HEK293T (cell line): Measurements from ENCODE around the gene MAP3K10.

ENCODE experiments used
- CTCF ChIA-PET: fragments of 350-600 bp; formaldehyde crosslinking; extraction: SDS; loops from one replicate; lab custom pipeline; 2021; ENCODE audit warnings: antibody characterized with exemption, inconsistent platforms; lab: Yijun Ruan, JAX
- POLR2A ChIA-PET: fragments of 350-600 bp; formaldehyde crosslinking; extraction: SDS; loops from one replicate; lab custom pipeline; 2020; ENCODE audit warnings: antibody characterized with exemption, inconsistent platforms; lab: Yijun Ruan, JAX
- DNase-seq: peaks from one replicate; pipeline ENCODE4 v3.0.0; 2012; ENCODE audit warnings: mixed read lengths; ENCODE audit errors: extremely low spot score
- ARNT ChIP-seq: fragments of 450-650 bp; IDR thresholded peaks from 2 replicates; pipeline ENCODE4 v1.6.1; 2017; ENCODE audit warnings: mild to moderate bottlenecking
- BHLHE40 ChIP-seq: fragments of 450-650 bp; IDR thresholded peaks from 2 replicates; pipeline ENCODE4 v1.6.1; 2016; ENCODE audit warnings: mild to moderate bottlenecking, moderate library complexity, borderline replicate concordance
- CTBP1 ChIP-seq: fragments of 450-650 bp; IDR thresholded peaks from 2 replicates; pipeline ENCODE4 v1.6.1; 2016; ENCODE audit warnings: borderline replicate concordance
- ELF4 ChIP-seq: fragments of 450-650 bp; IDR thresholded peaks from 2 replicates; pipeline ENCODE4 v1.6.1; 2017; ENCODE audit warnings: antibody characterized with exemption
- FOXA1 ChIP-seq: fragments of 450-650 bp; IDR thresholded peaks from 2 replicates; pipeline ENCODE4 v1.6.1; 2016; ENCODE audit warnings: mild to moderate bottlenecking
- FOXK2 ChIP-seq: fragments of 450-650 bp; IDR thresholded peaks from 2 replicates; pipeline ENCODE4 v1.6.1; 2016; ENCODE audit warnings: mild to moderate bottlenecking
- FOXM1 ChIP-seq: fragments of 450-650 bp; IDR thresholded peaks from 2 replicates; pipeline ENCODE4 v1.6.1; 2017; ENCODE audit warnings: mild to moderate bottlenecking, borderline replicate concordance
- HDGF ChIP-seq: fragments of 450-650 bp; IDR thresholded peaks from 2 replicates; pipeline ENCODE4 v1.6.1; 2017; ENCODE audit warnings: antibody characterized with exemption, borderline replicate concordance
- L3MBTL2 ChIP-seq: fragments of 450-650 bp; conservative IDR thresholded peaks from 2 replicates; pipeline ENCODE4 v1.6.1; 2016; ENCODE audit warnings: mild to moderate bottlenecking
- LEF1 ChIP-seq: fragments of 450-650 bp; IDR thresholded peaks from 2 replicates; pipeline ENCODE4 v1.6.1; 2017; ENCODE audit warnings: mild to moderate bottlenecking, borderline replicate concordance
- NFRKB ChIP-seq: fragments of 450-650 bp; IDR thresholded peaks from 2 replicates; pipeline ENCODE4 v1.6.1; 2016; ENCODE audit warnings: mild to moderate bottlenecking, moderate library complexity
- SP1 ChIP-seq: fragments of 450-650 bp; IDR thresholded peaks from 2 replicates; pipeline ENCODE4 v1.6.1; 2017
- SUZ12 ChIP-seq: fragments of 450-650 bp; IDR thresholded peaks from 2 replicates; pipeline ENCODE4 v1.6.1; 2016; ENCODE audit warnings: mild to moderate bottlenecking
- TARDBP ChIP-seq: fragments of 450-650 bp; IDR thresholded peaks from 2 replicates; pipeline ENCODE4 v1.6.1; 2016
- ZNF384 ChIP-seq: fragments of 450-650 bp; IDR thresholded peaks from 2 replicates; pipeline ENCODE4 v1.6.1; 2016
- TF ChIP-seq, protein P1 (sequence below): fragments of 450-650 bp; IDR thresholded peaks from 2 replicates; pipeline ENCODE4 v1.6.1; 2016

MAP3K10 gene

DNA sequence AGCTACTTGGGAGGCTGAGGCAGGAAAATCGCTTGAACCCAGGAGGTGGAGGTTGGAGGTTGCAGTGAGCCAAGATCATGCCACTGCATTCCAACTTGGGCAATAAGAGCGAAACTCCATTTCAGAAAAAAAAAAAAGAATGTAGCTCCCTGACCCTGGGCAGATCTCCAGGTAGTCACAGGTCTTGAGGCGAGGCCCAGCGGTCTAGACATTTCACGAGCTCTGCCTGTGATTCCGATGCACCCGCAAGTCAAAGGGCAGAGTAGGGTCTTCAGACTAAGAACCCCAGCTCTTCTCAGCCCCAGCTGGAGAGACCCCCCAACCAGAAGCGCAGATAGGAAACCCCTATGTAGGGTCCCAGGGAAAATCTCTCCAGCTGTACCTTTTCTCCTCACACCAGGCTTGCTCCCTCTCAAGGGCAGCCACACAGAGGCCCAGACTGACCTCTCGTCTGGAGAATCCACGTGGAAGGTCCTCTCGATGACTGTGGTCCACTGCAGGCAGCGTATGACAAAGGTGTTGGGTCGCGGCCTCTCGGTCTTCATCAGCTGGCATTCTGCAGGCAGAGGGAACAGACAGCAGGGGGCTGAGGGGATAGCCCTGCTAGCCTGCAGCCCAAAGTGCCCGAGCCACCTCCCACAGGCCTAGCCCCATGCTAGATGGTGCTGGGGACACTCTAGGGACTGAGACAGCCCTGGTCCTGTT, 63.6 kb downstream of the MAP3K10 start:
- POLR2A ChIA-PET = no interaction called here
- CTCF ChIA-PET = no interaction called here
- TF ChIP-seq CTBP1 = no peak
- TF ChIP-seq SUZ12 = no peak
- TF ChIP-seq HDGF = no peak
- no peak for TF ChIP-seq ARNT
- TF ChIP-seq, protein P1, sequence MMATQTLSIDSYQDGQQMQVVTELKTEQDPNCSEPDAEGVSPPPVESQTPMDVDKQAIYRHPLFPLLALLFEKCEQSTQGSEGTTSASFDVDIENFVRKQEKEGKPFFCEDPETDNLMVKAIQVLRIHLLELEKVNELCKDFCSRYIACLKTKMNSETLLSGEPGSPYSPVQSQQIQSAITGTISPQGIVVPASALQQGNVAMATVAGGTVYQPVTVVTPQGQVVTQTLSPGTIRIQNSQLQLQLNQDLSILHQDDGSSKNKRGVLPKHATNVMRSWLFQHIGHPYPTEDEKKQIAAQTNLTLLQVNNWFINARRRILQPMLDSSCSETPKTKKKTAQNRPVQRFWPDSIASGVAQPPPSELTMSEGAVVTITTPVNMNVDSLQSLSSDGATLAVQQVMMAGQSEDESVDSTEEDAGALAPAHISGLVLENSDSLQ = no peak
- TF ChIP-seq NFRKB = no peak
- TF ChIP-seq TARDBP = no peak
- DNase-seq = no peak

DNA sequence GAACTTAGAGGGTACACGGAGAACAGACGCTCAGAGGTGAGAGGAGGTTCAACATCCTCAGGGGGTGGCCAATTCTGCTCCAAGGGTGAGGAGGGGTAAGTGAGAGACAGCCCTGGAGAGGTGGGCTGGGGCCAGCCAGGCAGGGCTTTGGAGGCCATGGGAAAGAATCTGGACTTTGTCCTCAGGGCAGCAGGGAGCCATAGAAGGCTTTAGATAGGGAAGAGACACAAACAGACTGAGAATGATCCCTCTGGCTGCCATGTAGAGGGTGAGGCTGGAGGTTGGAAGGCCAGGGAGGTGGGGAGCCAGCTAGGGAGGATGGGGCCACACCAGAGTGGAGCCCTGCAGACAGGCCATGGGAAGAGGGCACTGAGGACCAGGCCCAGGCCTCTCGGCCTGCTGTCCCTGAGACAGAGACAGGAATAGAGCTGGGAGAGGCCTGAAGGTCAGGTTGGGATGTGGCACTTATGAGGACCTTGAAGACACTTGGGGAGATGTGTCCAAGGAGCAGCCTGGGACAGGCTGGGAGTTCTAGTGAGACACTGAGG, 64.5 kb downstream of the MAP3K10 start:
- ChIA-PET CTCF (no interaction called here), POLR2A (no interaction called here)
- TF ChIP-seq CTBP1 (no peak), ARNT (no peak), HDGF (no peak), SUZ12 (no peak), NFRKB (no peak), FOXK2 (no peak), BHLHE40 (no peak), TARDBP (no peak), LEF1 (no peak), ELF4 (no peak), ZNF384 (no peak), FOXA1 (no peak), FOXM1 (no peak), L3MBTL2 (no peak), SP1 (no peak)
- TF ChIP-seq, protein P1 = no peak

DNA sequence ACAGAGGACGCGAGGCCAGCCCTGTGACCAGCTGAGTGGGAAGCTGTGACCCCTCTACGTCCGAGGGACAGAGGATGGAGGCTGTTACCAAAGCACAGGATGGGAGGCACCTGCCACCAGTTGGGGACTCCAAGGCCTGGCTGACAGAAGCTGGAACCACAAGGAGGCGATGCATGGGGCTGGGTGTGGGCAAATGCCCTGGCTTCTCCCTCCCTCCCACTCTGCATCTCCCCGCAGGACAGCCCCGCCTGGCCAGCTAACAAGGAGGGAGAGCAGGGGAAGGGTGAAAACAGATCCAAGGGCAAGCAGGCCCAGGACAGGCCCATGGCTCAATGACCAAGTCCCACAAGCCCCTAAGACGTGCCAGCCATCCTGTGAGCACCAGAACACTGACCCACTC, 65.3 kb downstream of the MAP3K10 start:
- ChIA-PET POLR2A (no interaction called here), CTCF (no interaction called here)

More for the DNA sequence above, 64.5 kb downstream of the MAP3K10 start:
- no peak for DNase-seq

DNA sequence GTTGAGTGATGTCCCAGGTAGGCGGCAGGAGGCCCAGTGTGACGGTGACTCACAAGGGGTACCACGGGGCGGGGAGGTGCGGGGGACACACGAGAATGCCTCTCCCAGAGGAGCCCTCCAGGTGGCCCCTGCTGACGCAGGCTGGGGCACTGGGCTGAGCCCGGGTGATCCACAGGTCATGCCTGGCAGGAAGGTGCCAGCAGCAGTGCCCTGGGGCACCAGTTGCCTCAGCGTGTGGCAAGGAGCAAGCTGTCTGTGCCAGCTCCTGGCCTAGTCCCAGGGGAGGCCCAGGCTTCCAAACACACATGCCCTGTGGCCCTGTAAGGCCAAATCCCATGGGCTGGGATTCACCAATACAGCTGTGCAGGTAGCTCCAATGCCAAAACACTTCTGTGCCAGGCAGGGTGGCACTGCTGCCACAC, 65.9 kb downstream of the MAP3K10 start:
- DNase-seq = no peak
- POLR2A ChIA-PET = interaction anchor here (0.6 kb wide), 1 partner anchor 16 kb away, joined by 4 read pairs; no protein-coding TSS in a partner anchor
- TF ChIP-seq TARDBP = no peak
- CTCF ChIA-PET = no interaction called here

More for the DNA sequence above, 65.3 kb downstream of the MAP3K10 start:
- DNase-seq = no peak
- TF ChIP-seq TARDBP = no peak
- TF ChIP-seq, protein P1 = no peak
- no peak for TF ChIP-seq ZNF384
- TF ChIP-seq LEF1 = no peak
- no peak for TF ChIP-seq FOXM1
- no peak for TF ChIP-seq SUZ12
- no peak for TF ChIP-seq FOXK2
- no peak for TF ChIP-seq CTBP1
- no peak for TF ChIP-seq ELF4
- no peak for TF ChIP-seq FOXA1
- no peak for TF ChIP-seq SP1
- no peak for TF ChIP-seq HDGF
- no peak for TF ChIP-seq L3MBTL2
- no peak for TF ChIP-seq BHLHE40
- no peak for TF ChIP-seq ARNT
- TF ChIP-seq NFRKB = no peak

DNA sequence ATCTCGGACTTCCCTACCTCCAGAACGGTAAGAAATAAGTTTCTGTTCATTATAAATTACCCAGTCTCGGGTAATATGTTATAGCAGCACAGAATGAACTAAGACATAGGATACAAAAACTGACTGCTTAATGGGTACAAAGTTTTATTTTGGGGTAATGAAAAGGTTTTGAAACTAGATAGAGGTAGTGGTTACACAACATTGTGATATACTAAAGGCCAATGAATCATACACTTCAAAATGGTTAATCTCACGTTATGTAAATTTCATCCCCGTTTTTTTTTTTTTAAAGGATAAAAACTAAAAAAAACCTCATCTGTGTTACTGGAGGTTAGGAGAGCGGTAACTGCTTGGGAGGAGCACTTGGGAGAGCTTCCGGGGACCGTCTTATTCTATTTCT, 70.4 kb downstream of the MAP3K10 start:
- CTCF ChIA-PET = no interaction called here
- POLR2A ChIA-PET = no interaction called here
- no peak for DNase-seq
- TF ChIP-seq ELF4 (no peak), L3MBTL2 (no peak), FOXK2 (no peak), TARDBP (no peak), NFRKB (no peak), LEF1 (no peak), CTBP1 (no peak), HDGF (no peak), FOXM1 (no peak)
- TF ChIP-seq, protein P1 = no peak

DNA sequence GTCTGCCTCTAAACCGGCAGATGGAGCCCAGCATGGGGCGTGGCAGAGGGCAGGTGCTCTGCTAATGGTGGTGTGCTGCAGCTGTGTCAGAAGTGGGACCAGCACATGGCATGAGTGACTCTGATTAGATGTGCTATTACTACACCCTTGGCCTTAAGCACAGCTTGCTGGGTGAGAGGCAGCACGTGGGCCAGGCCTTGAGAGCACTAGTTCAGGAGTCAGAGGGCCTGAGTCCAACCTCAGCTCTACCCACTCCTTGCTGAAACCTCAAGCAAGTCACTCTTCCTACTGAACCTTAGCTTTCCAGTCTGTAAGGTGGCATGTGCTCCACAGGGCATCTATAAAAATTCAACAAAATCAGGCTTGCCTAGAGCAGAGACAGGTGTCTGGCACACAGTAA, 71.2 kb downstream of the MAP3K10 start:
- ChIA-PET POLR2A (no interaction called here), CTCF (no interaction called here)
- no peak for TF ChIP-seq FOXK2
- TF ChIP-seq ARNT = no peak
- no peak for TF ChIP-seq ZNF384
- no peak for TF ChIP-seq FOXA1
- TF ChIP-seq BHLHE40 = no peak
- no peak for DNase-seq
